GM19455 (cell line): ENCODE measurements around the gene ANO7.

Experiments used
- ATAC-seq: cut with Tn5 transposase; IDR thresholded peaks from one replicate; pipeline ENCODE4 v1.9.1; 2021; ENCODE audit not compliant: unreplicated experiment

ANO7 gene

DNA sequence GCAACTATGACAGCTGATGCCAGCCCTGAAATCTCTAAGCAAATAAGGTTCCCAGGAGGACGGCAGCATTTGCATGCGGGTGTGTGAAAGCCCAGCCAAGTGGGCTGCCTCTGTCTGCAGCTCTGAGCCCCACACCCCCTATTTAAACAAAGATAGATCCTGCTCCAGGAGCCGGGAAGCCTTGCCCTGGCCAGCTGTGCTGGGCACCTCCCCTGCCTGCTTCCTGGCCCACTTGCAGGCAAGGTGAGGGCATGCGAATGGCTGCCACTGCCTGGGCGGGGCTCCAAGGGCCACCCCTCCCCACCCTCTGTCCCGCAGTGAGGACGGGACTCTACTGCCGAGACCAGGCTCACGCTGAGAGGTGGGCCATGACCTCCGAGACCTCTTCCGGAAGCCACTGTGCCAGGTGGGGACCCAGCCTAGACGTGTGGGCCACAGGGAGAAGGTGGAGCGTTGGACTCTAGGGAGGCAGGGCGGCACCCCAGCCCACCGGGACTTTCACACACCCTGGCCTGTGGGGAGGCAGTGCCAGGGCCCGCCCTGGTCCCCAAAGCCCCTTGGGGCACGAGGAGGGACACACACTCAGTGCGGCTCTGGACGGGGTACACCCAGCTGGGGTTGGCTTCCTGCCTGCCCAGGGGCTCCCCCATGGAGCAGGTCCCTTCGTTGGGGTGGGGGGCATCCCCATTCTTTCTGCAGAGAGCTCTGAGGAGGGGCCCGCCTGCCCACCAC, at the start of gene ANO7:
Gene ANO7, plus strand, starts transcription at position 317 of the 732 bp plus-strand sequence. CDS start 1,387 bp downstream, outside the sequence.
- ATAC-seq: no peak

- ATAC-seq: no peak
Measured at GRCh38 chr2:241139531-241140444, 48.7 kb upstream of the ANO7 start.

DNA sequence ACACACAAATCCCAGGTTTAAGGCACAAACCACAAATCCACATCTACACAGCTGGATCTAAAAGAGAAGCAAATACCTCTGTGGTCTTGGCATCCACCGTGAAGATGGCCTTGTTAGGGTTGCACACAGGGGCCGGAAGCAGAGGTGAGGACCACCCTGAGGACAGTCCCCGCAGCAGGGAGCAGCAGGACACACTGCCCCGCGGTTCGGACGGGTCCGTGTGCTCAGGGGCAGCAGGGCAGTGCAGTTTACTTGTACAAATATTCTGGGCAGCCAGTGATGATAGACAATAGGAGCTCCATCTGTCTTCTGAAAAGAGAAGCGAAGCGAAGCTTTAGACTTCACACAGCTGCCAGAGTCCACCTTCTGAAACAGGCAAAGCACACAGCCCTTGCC, 48.0 kb upstream of the ANO7 start:
- ATAC-seq: no peak

DNA sequence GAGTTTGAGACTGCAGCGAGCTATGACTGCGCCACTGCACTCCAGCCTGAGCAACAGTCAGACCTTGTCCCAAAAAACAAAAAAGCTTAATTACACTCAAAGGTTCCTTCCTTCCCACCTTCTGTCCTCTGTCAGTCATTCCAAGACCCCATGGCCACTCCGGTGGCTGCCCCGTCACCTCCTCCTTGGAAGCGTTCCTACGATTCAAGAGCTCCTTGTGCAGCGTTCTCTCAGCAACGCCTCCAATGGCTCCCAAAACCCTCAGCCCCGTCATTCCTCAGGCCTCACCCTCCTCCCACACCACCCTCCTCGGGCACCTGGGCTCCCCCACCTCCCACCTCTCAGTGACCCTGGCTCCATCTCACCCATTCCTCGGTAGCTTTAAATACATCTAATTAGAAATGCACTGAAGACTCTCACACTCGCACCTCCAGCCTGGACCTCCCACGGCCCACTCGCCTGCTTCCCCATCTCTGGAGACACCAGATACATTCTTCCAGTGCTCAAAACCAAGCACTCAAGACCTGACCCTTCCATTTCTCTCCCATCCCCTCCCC, 47.2 kb upstream of the ANO7 start:
- no peak for ATAC-seq

DNA sequence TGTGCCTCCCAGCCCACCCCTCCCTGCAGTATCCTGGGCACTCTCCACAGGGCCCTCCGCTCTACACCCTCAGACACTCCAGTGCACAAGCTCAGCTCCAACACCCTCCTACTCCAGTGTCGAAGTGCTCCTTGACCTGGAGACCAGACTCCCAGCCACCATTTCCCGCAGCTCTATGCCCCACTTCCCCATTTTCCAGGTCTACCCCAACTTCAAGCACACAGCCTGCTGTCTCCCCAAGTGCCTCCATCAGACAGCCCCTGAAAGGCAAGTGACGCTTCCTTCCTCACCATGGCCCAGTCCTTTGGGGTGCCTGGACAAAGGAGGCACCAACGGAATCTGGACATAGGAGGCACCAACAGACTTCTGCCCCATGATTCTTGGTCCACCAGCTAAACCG, 46.4 kb upstream of the ANO7 start:
- ATAC-seq: no peak

DNA sequence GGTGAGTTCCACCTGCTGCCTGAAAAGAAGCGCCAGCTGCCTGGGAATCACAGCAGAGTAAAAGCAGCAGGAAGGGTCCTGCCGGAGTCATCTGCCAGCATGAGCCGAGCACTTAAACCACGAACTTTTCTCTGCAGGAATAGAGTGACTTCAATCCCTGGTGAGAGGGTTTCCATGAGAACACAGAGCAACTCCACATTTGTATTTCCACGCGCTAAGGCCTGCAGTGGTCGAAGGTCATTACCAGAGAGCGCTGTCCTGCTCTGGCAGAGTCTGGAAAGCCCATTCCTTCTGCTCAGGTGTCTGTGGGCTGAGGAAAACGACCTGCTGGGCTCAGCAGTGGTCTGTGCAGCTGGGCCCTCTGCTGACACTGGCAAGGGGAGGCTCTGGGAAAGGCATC, 45.9 kb upstream of the ANO7 start:
- ATAC-seq: no peak

GRCh38 chr2:241146286-241146685, 42.2 kb upstream of the ANO7 start:
- no peak for ATAC-seq

GRCh38 chr2:241147336-241147735, 41.1 kb upstream of the ANO7 start:
- ATAC-seq: no peak

GRCh38 chr2:241148239-241148638, 40.2 kb upstream of the ANO7 start:
- no peak for ATAC-seq

- ATAC-seq: peak; percentile 82
Measured at GRCh38 chr2:241148891-241149674, 39.4 kb upstream of the ANO7 start, which contains the start of gene PASK. Gene PASK (minus strand): TSS chr2:241149472. CDS start chr2:241143032, 6,440 bp downstream.

GRCh38 chr2:241149675-241149924, 38.9 kb upstream of the ANO7 start:
- ATAC-seq: peak; percentile 9

GRCh38 chr2:241149925-241150659, 38.4 kb upstream of the ANO7 start, which contains the start of gene PPP1R7:
Gene PPP1R7 (plus strand): TSS chr2:241150467. CDS start chr2:241150496, 29 bp downstream.
- peak; percentile 68 for ATAC-seq

- no peak for ATAC-seq
Measured at GRCh38 chr2:241150660-241151530, 37.6 kb upstream of the ANO7 start.

DNA sequence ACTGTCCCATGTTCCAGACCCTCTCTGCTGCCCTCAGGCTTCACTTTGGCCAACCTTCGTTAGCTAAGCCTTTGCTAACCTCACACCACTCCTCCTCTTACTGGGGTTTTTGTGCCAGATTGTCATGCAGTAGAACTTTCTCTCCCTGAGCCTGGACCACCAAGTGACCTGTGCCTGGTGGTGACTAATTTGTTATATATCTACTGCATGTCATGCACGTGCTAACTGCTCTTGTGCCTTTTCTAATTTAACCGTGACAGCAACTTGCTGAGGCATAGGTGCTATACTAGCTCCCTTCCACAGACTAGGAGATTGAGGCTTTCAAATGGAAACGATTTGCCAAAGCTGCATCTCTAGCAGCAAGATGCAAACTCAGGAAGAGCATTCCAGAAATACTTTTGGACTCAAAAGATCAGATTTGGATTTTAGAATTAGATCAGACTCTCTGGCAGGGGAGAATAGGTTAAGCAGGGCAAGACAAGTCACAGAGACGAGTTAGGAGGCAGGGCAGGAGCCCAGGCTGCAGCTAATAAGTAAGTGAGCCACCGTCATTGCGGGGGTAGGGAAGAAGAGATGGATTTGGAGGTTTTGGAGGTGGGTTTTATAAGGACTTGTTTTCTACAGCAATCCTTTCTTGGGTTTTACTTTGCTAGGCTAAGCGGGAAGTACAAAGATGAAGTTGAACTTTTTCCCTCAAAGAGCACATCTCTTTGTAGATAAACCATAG, 36.4 kb upstream of the ANO7 start:
- no peak for ATAC-seq

- ATAC-seq: no peak
Measured at GRCh38 chr2:241153616-241154015, 34.9 kb upstream of the ANO7 start.

- no peak for ATAC-seq
Measured at GRCh38 chr2:241154915-241155314, 33.6 kb upstream of the ANO7 start.

DNA sequence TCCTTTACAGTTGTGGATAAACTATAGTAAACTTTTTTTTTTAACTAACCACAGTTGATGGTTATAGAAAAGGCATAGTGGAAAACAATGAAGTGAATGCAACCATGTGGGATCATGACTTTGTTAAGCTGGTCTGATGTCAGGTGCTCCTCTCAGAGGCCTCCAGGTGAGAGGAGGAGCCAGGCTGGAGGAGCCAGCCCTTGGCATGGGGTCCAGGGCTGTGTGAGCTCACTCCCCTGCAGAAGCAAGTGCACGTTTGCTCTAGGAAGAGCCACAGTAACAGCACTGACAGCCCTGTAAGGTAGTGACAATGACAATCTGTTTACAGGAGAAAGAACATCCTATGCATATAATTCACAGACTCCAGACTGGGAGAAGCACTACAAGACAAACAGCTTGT, 32.5 kb upstream of the ANO7 start:
- no peak for ATAC-seq

DNA sequence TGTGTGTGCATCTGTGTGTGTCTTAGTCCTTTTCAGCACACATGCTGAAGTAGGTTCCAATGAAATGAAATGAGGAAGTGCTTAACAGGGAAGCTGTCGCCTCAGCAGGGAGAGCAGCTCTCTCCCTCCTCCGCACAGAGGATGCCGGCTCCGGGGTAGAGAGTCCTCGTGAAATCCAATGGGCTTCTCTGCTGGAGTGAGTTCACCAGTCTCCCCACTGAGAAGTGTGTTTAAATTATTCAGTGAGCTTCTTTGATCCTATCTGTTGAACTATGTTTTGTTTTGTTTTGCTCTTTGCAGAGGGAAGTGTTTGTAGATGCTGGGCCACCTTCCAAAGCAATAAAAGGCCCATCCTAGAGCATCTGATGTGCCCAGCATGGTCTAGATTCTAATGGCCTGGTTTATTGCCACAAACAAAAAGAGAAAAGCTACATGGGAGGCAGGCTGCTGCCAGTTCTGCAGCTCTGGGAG, 31.5 kb upstream of the ANO7 start:
- ATAC-seq: no peak
